ENCODE measurements around the gene IL11RA. TPM values are rescaled to one million over a fixed set of nuclear protein-coding genes. Genes with fewer than 3 reads are reported as not detected.

The IL11RA gene
- total and polyA plus RNA-seq, 9 of the 15 experiments (the other 6 are each of a cell fraction or from before 2014, with no cell fraction given): 0.11 to 5.8 (median 2.8) TPM

DNA sequence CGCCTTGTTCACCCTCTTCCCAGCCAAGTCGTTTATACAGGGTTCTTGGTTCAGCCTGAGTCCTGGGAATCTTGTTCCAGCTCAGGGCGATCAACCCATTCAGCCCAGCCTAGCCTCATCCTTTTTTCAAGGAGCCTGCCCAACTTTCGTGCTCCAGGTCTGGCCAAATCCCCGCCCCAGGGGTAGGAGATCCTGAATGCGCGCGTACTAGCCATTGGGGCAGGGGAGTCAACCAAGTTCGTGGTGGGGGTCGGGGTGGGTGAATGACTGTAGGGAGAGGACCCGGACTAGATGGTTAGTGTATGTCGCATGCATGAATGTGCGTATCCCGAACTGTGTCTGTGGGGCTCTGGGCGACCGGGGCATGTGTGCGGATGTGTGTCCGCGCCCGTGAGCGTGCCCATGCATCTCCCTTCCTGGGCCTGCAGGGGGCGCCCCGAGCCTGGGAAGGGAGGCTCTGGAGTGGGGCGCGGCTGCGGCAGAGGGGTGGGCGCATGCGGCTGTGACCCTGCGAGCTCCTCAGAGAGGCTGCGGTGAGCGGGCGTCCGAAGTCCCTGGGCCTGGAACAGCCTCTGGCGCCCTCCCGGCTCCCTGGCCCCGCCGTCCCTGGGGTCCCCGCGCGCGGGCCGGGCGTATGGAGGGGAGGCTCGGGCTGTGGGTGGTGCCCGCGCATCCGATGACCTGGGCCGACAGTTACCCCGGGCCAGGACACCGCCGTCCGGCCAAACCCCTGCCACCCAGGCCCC, 49.2 kb downstream of the IL11RA start (continued):
- TF ChIP-seq ZNF444 (CRISPR knock-in tag; IDR thresholded peaks at IDR 0.05) (no peak), ZNF197 (CRISPR knock-in tag; IDR thresholded peaks at IDR 0.05; ENCODE audit: low read depth) (no peak), RBM34 (IDR thresholded peaks at IDR 0.05; ENCODE audit: borderline replicate concordance, insufficient read depth, low read length) (no peak), NRF1 (conservative IDR thresholded peaks at IDR 0.05 in 1 of 2, IDR thresholded peaks at IDR 0.05 in 1 of 2) (peak; percentile 32 to 49; a peak in 3 of 4 replicates), SRSF3 (IDR thresholded peaks at IDR 0.05; ENCODE audit: insufficient read depth, low read length) (no peak), MXD1 (CRISPR knock-in tag; IDR thresholded peaks at IDR 0.05; ENCODE audit: borderline replicate concordance, poor library complexity, severe bottlenecking) (no peak), SAP30 (IDR thresholded peaks at IDR 0.05; ENCODE audit: borderline replicate concordance, insufficient read depth, low read depth, low read length, poor library complexity, severe bottlenecking) (no peak), KAT7 (CRISPR knock-in tag; IDR thresholded peaks at IDR 0.05; ENCODE audit: borderline replicate concordance) (no peak), XRCC5 (IDR thresholded peaks at IDR 0.05; ENCODE audit: low read depth, low read length) (0 out of 2 replicates have a peak, but pooled peaks have one; percentile 24), ZHX1 (conservative IDR thresholded peaks at IDR 0.05; ENCODE audit: low read length) (no peak), ARID4B (CRISPR knock-in tag; IDR thresholded peaks at IDR 0.05) (no peak)
- TF ChIP-seq, protein P1, sequence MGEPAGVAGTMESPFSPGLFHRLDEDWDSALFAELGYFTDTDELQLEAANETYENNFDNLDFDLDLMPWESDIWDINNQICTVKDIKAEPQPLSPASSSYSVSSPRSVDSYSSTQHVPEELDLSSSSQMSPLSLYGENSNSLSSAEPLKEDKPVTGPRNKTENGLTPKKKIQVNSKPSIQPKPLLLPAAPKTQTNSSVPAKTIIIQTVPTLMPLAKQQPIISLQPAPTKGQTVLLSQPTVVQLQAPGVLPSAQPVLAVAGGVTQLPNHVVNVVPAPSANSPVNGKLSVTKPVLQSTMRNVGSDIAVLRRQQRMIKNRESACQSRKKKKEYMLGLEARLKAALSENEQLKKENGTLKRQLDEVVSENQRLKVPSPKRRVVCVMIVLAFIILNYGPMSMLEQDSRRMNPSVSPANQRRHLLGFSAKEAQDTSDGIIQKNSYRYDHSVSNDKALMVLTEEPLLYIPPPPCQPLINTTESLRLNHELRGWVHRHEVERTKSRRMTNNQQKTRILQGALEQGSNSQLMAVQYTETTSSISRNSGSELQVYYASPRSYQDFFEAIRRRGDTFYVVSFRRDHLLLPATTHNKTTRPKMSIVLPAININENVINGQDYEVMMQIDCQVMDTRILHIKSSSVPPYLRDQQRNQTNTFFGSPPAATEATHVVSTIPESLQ (CRISPR knock-in tag; IDR thresholded peaks at IDR 0.05): no peak
- TF ChIP-seq, protein P2, sequence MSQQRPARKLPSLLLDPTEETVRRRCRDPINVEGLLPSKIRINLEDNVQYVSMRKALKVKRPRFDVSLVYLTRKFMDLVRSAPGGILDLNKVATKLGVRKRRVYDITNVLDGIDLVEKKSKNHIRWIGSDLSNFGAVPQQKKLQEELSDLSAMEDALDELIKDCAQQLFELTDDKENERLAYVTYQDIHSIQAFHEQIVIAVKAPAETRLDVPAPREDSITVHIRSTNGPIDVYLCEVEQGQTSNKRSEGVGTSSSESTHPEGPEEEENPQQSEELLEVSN (IDR thresholded peaks at IDR 0.05; ENCODE audit: borderline replicate concordance in 1 of 2, extremely low read depth in 1 of 2, insufficient read depth in 1 of 2, insufficient read length in 1 of 2, low read depth in 1 of 2, low read length in 1 of 2, poor library complexity in 1 of 2, severe bottlenecking in 1 of 2): peak in 1 of 2 experiments; percentile 60
